ENCODE data around the gene CBFA2T2. TPM values are rescaled to one million over a fixed set of nuclear protein-coding genes. Genes with fewer than 3 reads are reported as not detected.

The CBFA2T2 gene
- total and polyA plus RNA-seq, 2 donors (not counting 3 experiments of a cell fraction or from before 2014, with no cell fraction given): 10.7 to 12.1 TPM

DNA sequence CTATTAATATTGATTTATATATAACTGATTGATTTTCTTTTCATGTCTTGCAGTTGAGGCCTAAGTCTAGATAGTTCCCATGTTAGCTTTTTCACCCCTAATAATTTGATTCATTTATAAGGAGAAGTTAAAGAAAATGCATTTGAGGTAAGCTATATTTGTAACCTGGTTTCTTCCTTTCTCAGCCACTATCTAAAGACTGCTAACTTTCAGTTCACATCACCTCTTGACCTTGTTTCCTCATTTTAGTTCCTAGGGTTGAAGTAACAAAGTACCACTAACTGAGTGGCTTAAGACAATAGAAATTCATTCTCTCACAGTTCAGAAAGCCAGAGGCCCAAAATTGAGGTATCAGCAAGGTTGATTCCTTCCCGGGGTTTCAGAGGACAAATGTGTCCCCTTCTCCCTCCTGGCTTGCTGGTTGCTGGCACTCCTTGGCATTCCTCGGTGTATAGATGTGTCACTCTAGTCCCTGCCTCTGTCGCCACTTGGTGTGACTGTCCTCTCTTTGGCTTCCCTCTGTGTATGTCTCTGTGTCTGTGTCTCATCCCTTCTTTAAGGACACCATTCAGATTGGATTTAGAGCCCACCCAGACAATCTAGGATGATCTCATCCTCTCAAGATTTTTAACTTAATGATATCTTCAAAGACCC is 116.3 kb downstream of the CBFA2T2 start:
- Histone ChIP-seq H3K9me1 (replicated peaks; ENCODE audit: control insufficient read depth, extremely low read depth, insufficient read depth, low read length) (no peaks in the 10 kb centered on the region), H3K4me3 (replicated peaks in 1 of 3; ENCODE audit: insufficient read depth in 1 of 3, low read depth in 1 of 3, low read length in 3 of 3) (no peak overlapping the region), H3K27ac (ENCODE audit: insufficient read depth, low read depth, low read length) (no peak overlapping the region), H4K20me1 (replicated peaks; ENCODE audit: control insufficient read depth, extremely low read depth, insufficient read depth, low read length) (no peaks in the 10 kb centered on the region), H3K9me3 (replicated peaks; ENCODE audit: control insufficient read depth, insufficient read depth, low read length) (no peaks in the 10 kb centered on the region), H3K27me3 (ENCODE audit: control insufficient read depth in 2 of 2, insufficient read depth in 2 of 2, low read length in 2 of 2) (no peaks in the 10 kb centered on the region), H3K9ac (replicated peaks; ENCODE audit: extremely low read depth, insufficient read depth, low read length) (no peak overlapping the region), H2AFZ (ENCODE audit: low read depth, low read length) (no peak overlapping the region), H3K4me2 (ENCODE audit: insufficient read depth, low read length) (no peak overlapping the region), H3K79me2 (ENCODE audit: control insufficient read depth, insufficient read depth, low read length) (no peaks in the 10 kb centered on the region), H3K4me1 (ENCODE audit: control insufficient read depth, extremely low read depth, insufficient read depth, low read length) (no peaks in the 10 kb centered on the region), H3K36me3 (ENCODE audit: control insufficient read depth in 2 of 2, extremely low read depth in 1 of 2, insufficient read depth in 2 of 2, low read length in 2 of 2) (peaks cover 0 to 3% of the 10 kb centered on the region in 2 experiments)
- intact Hi-C loops (cut with micrococcal nuclease) (no loop called here), dilution Hi-C loops (cut with MboI; ENCODE audit: extremely low pct_ligation_motif_present, low sequenced_read_pairs) (no loop called here)
- TF ChIP-seq MYC (IDR thresholded peaks at IDR 0.05; ENCODE audit: low read depth, low read length) (no peak), POLR2A (IDR thresholded peaks at IDR 0.05; ENCODE audit: low read depth, low read length) (no peak), POLR2AphosphoS5 (IDR thresholded peaks at IDR 0.05; ENCODE audit: insufficient read depth, low read depth, low read length) (no peak), JUN (IDR thresholded peaks at IDR 0.05; ENCODE audit: borderline replicate concordance, insufficient read depth, insufficient read length, low read depth) (no peak), EZH2 (IDR thresholded peaks at IDR 0.05; ENCODE audit: borderline replicate concordance, low read depth, low read length, severe bottlenecking) (no peak), FOS (IDR thresholded peaks at IDR 0.05; ENCODE audit: borderline replicate concordance, insufficient read depth, low read length) (no peak), GATA2 (IDR thresholded peaks at IDR 0.05; ENCODE audit: insufficient read depth, insufficient read length, low read depth, low read length) (no peak)
- TF ChIP-seq, protein P1, sequence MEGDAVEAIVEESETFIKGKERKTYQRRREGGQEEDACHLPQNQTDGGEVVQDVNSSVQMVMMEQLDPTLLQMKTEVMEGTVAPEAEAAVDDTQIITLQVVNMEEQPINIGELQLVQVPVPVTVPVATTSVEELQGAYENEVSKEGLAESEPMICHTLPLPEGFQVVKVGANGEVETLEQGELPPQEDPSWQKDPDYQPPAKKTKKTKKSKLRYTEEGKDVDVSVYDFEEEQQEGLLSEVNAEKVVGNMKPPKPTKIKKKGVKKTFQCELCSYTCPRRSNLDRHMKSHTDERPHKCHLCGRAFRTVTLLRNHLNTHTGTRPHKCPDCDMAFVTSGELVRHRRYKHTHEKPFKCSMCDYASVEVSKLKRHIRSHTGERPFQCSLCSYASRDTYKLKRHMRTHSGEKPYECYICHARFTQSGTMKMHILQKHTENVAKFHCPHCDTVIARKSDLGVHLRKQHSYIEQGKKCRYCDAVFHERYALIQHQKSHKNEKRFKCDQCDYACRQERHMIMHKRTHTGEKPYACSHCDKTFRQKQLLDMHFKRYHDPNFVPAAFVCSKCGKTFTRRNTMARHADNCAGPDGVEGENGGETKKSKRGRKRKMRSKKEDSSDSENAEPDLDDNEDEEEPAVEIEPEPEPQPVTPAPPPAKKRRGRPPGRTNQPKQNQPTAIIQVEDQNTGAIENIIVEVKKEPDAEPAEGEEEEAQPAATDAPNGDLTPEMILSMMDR (IDR thresholded peaks at IDR 0.05; ENCODE audit: extremely low read depth in 1 of 2, insufficient read depth in 1 of 2, low read depth in 1 of 2, low read length in 2 of 2): no peak
- TF ChIP-seq, protein P2, sequence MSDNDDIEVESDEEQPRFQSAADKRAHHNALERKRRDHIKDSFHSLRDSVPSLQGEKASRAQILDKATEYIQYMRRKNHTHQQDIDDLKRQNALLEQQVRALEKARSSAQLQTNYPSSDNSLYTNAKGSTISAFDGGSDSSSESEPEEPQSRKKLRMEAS (IDR thresholded peaks at IDR 0.05; ENCODE audit: insufficient read depth, insufficient read length): no peak
- FAIRE-seq (no peak), DNase-seq (ENCODE audit: low read depth, low spot score) (no peak)
- no TSS peak for BruUV-seq (replicated peaks)
- POLR2A ChIA-PET: no interaction called here
- CTCF ChIA-PET: interaction anchor here (1.7 kb wide), 1 partner anchor 28 kb away, joined by 5 read pairs; no protein-coding TSS in a partner anchor
